GM12891 (cell line): Measurements from ENCODE around the gene CACNG5.

Source experiments
- PAX5 ChIP-seq: IDR thresholded peaks from 2 replicates; pipeline ENCODE4 v1.6.1; 2011; ENCODE audit warnings: low read length, moderate library complexity, mild to moderate bottlenecking; ENCODE audit not compliant: insufficient read depth, severe bottlenecking
- POLR2A ChIP-seq: IDR thresholded peaks from 2 replicates; pipeline ENCODE4 v1.6.1; 2011; ENCODE audit warnings: low read depth, low read length, control low read depth
- POLR2AphosphoS5 ChIP-seq: IDR thresholded peaks from 2 replicates; pipeline ENCODE4 v1.6.1; 2011; ENCODE audit warnings: low read depth, low read length, control low read depth
- POU2F2 ChIP-seq: IDR thresholded peaks from 2 replicates; pipeline ENCODE4 v1.6.1; 2011; ENCODE audit warnings: low read depth, mild to moderate bottlenecking, control low read depth, low read length, moderate library complexity
- SPI1 ChIP-seq: IDR thresholded peaks from 2 replicates; pipeline ENCODE4 v1.6.1; 2011; ENCODE audit warnings: low read depth, low read length, control low read depth
- TAF1 ChIP-seq: IDR thresholded peaks from 2 replicates; pipeline ENCODE4 v1.6.1; 2011; ENCODE audit warnings: low read depth, low read length, control low read depth

- no peak for TF ChIP-seq POLR2A
- no peak for TF ChIP-seq POLR2AphosphoS5
- TF ChIP-seq POU2F2, result no peak
- TF ChIP-seq SPI1, result no peak
- TF ChIP-seq TAF1, result no peak
- TF ChIP-seq PAX5, result no peak
Observed at GRCh38 chr17:66849851-66850580, 15.1 kb downstream of the CACNG5 start.
